HL-60 (cell line): ENCODE data around the gene ARHGAP25.

Experiments used
- DNase-seq, 2 experiments: peaks; one replicate each; pipeline ENCODE4 v3.0.0-alpha.2; 2010 to 2020; ENCODE audit warnings: low read depth in 1 of 2, low spot score in 1 of 2
- H3K27ac ChIP-seq: fragments of 250-450 bp; sonication (Bioruptor Pico); replicated peaks from 2 replicates; pipeline ENCODE4 v1.5.1; 2020; ENCODE audit warnings: mild to moderate bottlenecking, moderate library complexity
- H3K27me3 ChIP-seq: fragments of 250-450 bp; sonication (Bioruptor Pico); 2 replicates; pipeline ENCODE4 v1.5.1; 2021; ENCODE audit warnings: mild to moderate bottlenecking, moderate library complexity; ENCODE audit not compliant: insufficient read depth, poor library complexity, severe bottlenecking
- H3K4me3 ChIP-seq: replicated peaks from 2 replicates; pipeline ENCODE4 v1.5.1; 2011; ENCODE audit warnings: mild to moderate bottlenecking, control low read depth, low read length; ENCODE audit not compliant: insufficient read depth
- GABPA ChIP-seq: IDR thresholded peaks from 2 replicates; pipeline ENCODE4 v1.6.1; 2012; ENCODE audit warnings: low read depth
- POLR2AphosphoS5 ChIP-seq: IDR thresholded peaks from 2 replicates; pipeline ENCODE4 v1.6.1; 2012; ENCODE audit warnings: low read depth
- SPI1 ChIP-seq: IDR thresholded peaks from 2 replicates; pipeline ENCODE4 v1.6.1; 2012; ENCODE audit warnings: low read depth, mild to moderate bottlenecking, borderline replicate concordance
- TF ChIP-seq, protein P1 (sequence below): IDR thresholded peaks from 2 replicates; pipeline ENCODE4 v1.6.1; 2012; ENCODE audit warnings: low read depth; ENCODE audit not compliant: insufficient replicate concordance
- TF ChIP-seq, protein P2 (sequence below): IDR thresholded peaks from one replicate; pipeline ENCODE4 v1.5.1; 2011; ENCODE audit warnings: low read length, control low read depth, inconsistent platforms; ENCODE audit not compliant: insufficient read depth

ARHGAP25 gene

DNA sequence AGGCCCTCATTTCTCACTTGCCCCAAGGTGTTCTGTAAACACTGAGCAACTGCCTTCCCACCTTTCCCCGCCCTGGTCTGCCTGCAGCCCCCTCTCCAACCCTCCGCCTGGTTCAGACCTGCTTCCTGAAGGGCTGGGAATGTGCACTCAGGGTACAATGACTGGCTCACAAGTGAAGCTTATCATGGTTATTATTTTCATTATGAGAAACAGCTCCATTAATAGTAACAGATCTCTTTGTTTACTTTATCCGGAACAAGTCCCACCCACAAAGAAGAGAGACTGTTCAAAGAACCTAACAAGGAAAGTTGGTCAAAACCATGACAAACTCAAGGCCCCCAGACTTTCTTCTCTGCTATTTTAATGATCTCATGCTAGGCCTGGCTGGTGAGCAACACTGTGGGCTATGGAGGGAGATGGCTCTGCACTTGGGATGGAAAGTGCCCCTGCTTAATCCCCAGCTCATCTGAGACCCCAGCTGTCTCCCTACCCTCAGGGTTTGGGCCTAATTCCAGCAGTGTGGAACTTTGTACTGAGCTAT, 36.7 kb downstream of the ARHGAP25 start:
- DNase-seq: no peak
- Histone ChIP-seq H3K27ac (peak overlapping the region; percentile 87), H3K4me3 (no peak overlapping the region), H3K27me3 (no peaks in the 10 kb centered on the region)
- TF ChIP-seq SPI1 (no peak), GABPA (no peak), POLR2AphosphoS5 (no peak)
- TF ChIP-seq, protein P1, sequence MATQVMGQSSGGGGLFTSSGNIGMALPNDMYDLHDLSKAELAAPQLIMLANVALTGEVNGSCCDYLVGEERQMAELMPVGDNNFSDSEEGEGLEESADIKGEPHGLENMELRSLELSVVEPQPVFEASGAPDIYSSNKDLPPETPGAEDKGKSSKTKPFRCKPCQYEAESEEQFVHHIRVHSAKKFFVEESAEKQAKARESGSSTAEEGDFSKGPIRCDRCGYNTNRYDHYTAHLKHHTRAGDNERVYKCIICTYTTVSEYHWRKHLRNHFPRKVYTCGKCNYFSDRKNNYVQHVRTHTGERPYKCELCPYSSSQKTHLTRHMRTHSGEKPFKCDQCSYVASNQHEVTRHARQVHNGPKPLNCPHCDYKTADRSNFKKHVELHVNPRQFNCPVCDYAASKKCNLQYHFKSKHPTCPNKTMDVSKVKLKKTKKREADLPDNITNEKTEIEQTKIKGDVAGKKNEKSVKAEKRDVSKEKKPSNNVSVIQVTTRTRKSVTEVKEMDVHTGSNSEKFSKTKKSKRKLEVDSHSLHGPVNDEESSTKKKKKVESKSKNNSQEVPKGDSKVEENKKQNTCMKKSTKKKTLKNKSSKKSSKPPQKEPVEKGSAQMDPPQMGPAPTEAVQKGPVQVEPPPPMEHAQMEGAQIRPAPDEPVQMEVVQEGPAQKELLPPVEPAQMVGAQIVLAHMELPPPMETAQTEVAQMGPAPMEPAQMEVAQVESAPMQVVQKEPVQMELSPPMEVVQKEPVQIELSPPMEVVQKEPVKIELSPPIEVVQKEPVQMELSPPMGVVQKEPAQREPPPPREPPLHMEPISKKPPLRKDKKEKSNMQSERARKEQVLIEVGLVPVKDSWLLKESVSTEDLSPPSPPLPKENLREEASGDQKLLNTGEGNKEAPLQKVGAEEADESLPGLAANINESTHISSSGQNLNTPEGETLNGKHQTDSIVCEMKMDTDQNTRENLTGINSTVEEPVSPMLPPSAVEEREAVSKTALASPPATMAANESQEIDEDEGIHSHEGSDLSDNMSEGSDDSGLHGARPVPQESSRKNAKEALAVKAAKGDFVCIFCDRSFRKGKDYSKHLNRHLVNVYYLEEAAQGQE: no peak
- TF ChIP-seq, protein P2, sequence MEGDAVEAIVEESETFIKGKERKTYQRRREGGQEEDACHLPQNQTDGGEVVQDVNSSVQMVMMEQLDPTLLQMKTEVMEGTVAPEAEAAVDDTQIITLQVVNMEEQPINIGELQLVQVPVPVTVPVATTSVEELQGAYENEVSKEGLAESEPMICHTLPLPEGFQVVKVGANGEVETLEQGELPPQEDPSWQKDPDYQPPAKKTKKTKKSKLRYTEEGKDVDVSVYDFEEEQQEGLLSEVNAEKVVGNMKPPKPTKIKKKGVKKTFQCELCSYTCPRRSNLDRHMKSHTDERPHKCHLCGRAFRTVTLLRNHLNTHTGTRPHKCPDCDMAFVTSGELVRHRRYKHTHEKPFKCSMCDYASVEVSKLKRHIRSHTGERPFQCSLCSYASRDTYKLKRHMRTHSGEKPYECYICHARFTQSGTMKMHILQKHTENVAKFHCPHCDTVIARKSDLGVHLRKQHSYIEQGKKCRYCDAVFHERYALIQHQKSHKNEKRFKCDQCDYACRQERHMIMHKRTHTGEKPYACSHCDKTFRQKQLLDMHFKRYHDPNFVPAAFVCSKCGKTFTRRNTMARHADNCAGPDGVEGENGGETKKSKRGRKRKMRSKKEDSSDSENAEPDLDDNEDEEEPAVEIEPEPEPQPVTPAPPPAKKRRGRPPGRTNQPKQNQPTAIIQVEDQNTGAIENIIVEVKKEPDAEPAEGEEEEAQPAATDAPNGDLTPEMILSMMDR: no peak

DNA sequence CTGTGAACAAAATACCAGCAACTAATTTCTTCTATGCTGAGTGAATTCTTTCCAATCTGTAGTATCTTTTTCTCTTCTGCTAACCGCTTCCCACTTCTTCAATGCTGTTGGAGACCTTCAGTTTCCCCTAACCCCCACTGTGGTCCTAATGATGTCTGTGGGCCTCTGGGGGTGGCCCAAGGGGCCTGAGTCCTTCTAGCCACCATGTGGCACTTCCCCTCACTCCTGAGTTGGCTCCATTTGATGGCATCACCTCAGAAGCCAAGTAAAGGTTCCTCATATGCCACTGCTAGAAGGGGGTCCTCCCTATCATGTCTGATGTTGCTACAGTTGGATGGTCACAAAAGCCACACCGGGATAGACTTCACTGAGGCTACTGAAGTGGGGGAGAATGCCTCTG, 37.5 kb downstream of the ARHGAP25 start:
- H3K27me3 ChIP-seq: no peaks in the 10 kb centered on the region
- DNase-seq: peak in 1 of 2 experiments; percentile 38
- peak overlapping the region; percentile 87 for H3K27ac ChIP-seq
- H3K4me3 ChIP-seq: no peak overlapping the region
- TF ChIP-seq SPI1: peak; percentile 48; the same call in 1 of the 2 replicates
- TF ChIP-seq, protein P2: no peak

DNA sequence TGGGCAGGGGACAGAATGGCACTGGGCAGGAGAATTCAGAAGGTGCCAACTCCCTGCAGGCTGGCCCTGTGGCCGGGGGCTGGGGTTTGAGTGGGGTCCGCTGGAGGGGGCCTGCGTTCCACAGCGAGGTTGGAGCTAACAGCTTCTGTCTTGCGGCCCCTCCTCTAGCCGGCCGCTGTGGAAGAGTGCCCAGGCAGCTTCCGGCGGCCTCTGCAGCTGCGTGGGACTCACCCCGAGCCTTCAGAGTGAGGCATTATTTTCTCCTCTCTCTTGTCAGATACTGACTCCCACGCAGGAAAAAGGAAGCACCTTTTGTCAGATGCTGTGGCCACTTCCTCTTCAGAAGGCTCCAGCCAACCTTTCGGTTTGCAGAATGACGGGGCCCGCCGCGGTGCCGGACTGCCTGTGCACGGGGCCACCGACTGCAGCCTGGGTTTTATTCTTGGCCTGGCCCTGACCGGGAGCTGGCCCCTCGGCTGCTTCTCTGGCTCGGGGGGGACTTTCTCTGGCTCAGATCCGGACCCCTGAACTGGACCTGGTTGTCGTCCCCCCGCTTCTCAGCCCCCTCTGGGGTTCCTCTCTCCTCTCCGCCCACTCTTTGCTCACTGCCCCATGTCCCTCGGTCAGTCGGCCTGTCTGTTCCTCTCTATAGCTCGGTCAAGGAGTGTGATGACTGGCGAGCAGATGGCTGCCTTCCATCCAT, 40.1 kb downstream of the ARHGAP25 start:
- H3K27me3 ChIP-seq: no peaks in the 10 kb centered on the region
- DNase-seq: peak; percentile 95 to 97
- H3K27ac ChIP-seq: peak overlapping the region; percentile 93
- TF ChIP-seq SPI1 (peak; percentile 97), GABPA (peak; percentile 49), POLR2AphosphoS5 (peak; percentile 98)
- TF ChIP-seq, protein P1: no peak
- TF ChIP-seq, protein P2: no peak
- peak overlapping the region; percentile 43 for H3K4me3 ChIP-seq
